GM12874 (cell line): ENCODE measurements around the gene GIGYF2.

ENCODE experiments used
- CTCF ChIP-seq: IDR thresholded peaks from 2 replicates; pipeline ENCODE4 v1.5.1; 2011; ENCODE audit warnings: low read depth, mild to moderate bottlenecking, control low read depth, low read length, moderate library complexity; ENCODE audit not compliant: insufficient read depth

GIGYF2 gene

GRCh38 chr2:232781765-232782164, 84.6 kb downstream of the GIGYF2 start:
- no peak for TF ChIP-seq CTCF

- no peak for TF ChIP-seq CTCF
These were observed 86.1 kb downstream of the GIGYF2 start for GRCh38 chr2:232783278-232783677.

- no peak for TF ChIP-seq CTCF
These were observed 90.7 kb downstream of the GIGYF2 start for GRCh38 chr2:232787806-232788205.

- TF ChIP-seq CTCF, result no peak
These were observed 92.0 kb downstream of the GIGYF2 start for GRCh38 chr2:232789082-232789481.

- TF ChIP-seq CTCF, result no peak
These were observed 94.4 kb downstream of the GIGYF2 start for GRCh38 chr2:232791518-232791917.

GRCh38 chr2:232793271-232793670, 96.1 kb downstream of the GIGYF2 start:
- no peak for TF ChIP-seq CTCF

GRCh38 chr2:232794981-232795380, 97.8 kb downstream of the GIGYF2 start:
- TF ChIP-seq CTCF, result no peak

- TF ChIP-seq CTCF, result no peak
These were observed 98.8 kb downstream of the GIGYF2 start for GRCh38 chr2:232795920-232796319.
